ENCODE data around the gene IL22RA1.

GRCh38 chr1:24109166-24109483, 33.8 kb downstream of the IL22RA1 start:
- TF ChIP-seq CTCF (IDR thresholded peaks at IDR 0.05) (no peak), POLR2A (IDR thresholded peaks at IDR 0.05) (no peak)
